GM19438 (cell line): ENCODE data around the gene EPN2.

Experiments
- ATAC-seq: cut with Tn5 transposase; IDR thresholded peaks from one replicate; pipeline ENCODE4 v1.9.1; 2021; ENCODE audit warnings: low read depth; ENCODE audit not compliant: unreplicated experiment

The EPN2 gene

GRCh38 chr17:19307521-19307920 lies 70.4 kb downstream of the EPN2 start:
- ATAC-seq: no peak

GRCh38 chr17:19308398-19308797 lies 71.2 kb downstream of the EPN2 start:
- ATAC-seq: no peak

DNA sequence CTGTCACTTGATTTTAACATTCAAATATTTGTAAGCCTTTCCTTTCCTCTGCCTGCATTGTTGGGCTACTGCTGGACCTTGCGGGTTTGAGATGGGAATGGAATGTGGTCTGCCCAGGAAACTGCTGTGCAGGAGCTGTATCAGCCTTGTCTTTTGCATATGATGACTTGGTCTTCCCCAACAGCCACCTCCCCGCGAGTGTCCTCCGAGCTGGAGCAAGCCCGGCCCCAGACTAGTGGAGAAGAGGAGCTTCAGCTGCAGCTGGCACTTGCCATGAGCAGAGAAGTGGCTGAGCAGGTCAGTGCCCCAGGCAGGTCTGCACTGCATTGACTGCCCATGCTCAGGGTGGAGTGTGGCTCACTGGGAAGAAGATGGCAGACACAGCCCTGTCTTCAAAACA lies 72.5 kb downstream of the EPN2 start:
- ATAC-seq: no peak

DNA sequence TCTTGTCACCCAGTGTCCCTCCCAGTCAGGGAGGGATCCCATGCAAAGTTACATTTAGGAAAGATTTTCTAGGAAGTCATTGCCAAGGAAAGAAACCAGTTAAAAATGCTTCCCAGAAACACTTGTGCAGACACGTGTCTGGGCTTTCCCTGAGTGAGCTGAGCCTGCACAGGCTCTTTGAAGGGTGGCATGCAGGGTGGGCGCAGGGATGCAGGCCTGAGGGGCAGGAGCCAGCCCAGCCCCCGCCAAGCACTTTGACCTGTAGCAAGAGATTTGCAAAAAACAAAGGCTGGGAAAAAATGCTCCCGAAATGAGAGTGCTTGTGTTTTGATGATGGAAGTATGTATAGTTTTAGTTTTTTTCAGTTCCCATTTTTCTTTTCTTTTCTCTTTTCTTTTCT lies 73.0 kb downstream of the EPN2 start:
- ATAC-seq: no peak

- ATAC-seq: no peak
Measured at GRCh38 chr17:19311016-19311415, 73.8 kb downstream of the EPN2 start.

DNA sequence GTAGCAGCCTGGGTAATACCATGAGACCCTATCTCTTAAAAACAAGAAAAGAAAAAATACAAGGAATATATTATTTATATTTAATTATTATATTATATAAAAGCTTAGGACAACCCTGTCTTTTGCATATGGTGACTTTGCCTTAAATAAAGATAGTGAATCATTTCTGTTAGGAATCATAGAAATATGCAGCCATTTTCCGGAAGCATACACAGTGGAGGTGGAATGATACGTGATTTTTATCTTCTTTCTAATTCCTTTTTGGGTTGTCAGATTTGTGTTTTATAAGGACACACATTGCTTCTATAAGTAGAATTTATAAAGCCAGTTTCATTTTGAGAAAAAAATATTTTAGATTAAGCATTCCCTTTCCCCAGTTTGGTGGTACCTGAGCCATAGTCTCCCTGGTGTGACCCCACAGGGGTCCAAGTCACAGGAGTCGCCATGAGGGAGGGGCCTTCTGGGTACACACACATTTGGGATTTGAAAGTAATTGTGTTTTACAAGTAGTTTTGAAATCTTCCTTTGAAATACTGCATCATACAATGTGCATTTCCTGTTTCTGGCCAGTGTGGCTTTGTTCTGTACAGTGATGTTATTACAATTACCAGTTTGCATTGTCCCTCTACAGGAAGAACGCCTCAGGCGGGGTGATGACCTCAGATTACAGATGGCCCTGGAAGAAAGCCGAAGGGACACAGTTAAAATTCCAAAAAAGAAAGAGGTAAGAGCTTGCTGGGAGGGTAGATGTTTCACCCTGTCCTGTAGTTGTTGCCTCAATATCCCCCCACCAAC lies 74.5 kb downstream of the EPN2 start:
- ATAC-seq: no peak

DNA sequence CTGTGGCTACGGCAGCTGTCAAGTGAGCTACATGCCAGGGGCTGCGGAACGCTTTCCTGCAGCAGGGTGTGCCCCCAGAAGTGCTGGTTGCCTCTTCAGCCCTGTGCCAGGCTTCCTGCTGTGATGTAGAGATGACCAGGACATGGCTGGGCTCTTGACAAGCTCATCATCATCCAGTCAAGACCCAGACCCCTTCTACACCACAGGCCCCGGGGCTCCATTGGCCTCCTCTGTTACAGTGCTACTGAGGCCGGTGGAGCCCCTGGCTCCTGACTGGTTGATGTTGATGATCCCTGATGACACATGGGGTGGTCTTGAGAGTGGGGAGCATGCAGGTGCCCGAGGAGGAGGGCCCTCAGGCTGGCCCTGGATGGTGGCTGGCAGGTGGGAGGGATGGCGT lies 75.2 kb downstream of the EPN2 start:
- no peak for ATAC-seq

DNA sequence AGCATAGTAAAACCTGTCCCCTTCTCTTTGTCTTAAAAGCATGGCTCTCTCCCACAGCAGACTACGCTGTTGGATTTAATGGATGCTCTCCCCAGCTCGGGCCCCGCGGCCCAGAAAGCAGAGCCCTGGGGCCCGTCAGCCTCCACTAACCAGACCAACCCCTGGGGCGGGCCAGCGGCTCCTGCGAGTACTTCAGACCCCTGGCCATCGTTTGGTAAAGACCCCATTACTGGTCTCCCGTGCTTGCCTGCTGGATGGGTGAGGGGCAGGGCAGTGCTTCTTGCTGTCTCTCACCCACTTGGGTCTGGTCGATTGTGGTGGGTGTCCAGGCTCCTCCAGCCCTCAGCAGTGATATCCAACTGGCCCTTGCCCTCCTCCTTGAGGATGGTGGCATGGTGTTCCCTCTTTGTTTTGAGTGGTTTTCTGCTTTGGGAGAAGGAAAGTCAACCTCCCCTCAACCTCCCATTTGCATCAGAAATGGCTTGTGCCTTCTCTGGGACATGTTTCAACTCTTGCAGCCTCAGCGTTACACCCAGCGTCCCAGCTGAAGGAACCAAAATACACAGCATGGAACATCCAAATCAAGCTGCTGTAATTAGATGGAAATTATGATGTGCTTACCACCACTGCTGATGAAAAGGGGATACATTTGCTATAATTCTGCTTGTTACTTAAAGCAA lies 76.0 kb downstream of the EPN2 start:
- ATAC-seq: no peak

GRCh38 chr17:19313746-19314651 lies 76.8 kb downstream of the EPN2 start:
- no peak for ATAC-seq

DNA sequence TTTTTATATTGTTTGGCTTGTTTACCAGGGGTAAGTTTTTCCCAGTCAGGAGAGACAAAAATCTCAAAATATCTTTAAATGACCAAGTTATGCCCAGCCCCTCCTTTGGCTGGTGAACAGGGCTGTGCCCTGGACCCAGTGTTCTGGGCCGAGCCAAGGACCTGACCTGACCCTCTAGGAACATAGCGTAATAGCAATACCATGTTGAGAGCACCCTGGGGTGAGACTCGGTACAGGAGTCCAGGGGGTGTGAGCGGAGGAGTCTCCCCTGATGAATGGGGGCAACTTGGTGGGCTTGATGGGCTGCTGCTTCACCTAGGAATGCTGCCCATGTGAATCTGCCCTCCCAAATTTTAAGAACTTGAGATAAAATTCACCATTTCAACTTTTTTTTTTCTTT lies 77.9 kb downstream of the EPN2 start:
- no peak for ATAC-seq

DNA sequence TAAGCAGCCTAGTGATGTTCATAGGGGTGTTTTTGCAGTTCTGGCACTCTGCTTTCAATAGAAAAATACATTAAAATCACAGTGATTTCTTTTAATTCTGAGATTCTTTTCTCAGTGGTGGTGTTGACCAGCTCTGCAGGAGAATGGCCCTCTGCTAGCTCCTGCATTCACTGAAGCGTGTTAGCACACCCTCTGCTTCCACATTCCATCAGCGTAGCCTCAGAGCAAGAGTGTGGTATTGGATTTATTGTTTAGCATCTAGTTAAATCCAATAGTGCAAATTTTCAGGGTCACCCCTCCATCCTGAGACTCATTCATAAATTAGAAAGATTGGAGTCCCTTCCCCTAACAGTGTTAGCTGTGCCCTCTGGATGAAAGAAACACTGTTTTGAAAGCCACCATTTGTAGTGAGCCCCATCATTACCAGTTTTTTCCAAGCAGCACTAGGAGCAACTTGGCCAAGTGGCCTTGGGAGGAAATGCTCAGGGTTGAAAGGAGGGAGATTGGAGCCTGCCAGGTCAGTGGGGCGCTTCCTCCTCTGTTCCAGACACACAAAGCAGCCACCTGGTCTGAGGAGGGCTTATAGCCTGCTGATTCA lies 79.7 kb downstream of the EPN2 start:
- ATAC-seq: no peak

GRCh38 chr17:19317359-19318095 lies 80.4 kb downstream of the EPN2 start:
- ATAC-seq: no peak

DNA sequence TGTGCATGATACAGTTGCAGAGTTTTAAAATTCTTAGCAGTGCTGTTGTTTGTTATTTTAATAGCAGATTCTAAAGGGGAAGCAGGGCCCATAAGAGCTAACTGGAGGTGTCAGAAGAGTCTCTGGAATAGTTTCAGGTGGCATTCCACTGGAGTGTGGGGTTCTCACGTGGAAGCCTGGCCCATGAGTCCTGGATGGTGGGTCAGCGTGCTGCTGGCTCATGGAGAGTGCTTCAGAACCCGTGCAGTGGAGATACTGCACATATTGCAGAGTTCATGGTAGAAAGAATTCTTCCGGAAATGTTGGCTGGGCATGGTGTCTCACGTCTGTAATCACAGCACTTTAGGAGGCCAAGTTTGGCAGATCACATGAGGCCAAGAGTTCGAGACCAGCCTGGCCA lies 81.4 kb downstream of the EPN2 start:
- ATAC-seq: no peak

- ATAC-seq: no peak
Measured at GRCh38 chr17:19319771-19320505, 82.8 kb downstream of the EPN2 start.

DNA sequence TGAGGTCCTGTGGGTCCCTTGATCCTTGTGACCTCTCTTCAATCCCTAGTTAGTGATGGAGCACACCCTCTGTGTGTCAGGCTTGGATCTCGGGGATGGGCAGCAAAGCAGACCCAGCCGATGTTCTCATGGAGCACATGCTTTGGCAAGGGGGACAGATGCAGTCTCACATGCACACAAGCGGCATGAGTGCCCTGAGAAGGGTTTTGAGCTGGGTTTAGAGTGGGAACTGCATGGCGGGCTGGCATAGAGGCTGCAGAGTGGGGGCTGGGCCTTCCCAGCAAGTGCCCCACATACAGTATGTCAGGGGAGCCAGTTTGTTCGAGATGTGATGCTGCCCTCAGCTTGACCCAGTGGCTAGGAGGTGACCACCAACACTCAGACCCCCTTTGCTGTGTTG lies 83.7 kb downstream of the EPN2 start:
- no peak for ATAC-seq

DNA sequence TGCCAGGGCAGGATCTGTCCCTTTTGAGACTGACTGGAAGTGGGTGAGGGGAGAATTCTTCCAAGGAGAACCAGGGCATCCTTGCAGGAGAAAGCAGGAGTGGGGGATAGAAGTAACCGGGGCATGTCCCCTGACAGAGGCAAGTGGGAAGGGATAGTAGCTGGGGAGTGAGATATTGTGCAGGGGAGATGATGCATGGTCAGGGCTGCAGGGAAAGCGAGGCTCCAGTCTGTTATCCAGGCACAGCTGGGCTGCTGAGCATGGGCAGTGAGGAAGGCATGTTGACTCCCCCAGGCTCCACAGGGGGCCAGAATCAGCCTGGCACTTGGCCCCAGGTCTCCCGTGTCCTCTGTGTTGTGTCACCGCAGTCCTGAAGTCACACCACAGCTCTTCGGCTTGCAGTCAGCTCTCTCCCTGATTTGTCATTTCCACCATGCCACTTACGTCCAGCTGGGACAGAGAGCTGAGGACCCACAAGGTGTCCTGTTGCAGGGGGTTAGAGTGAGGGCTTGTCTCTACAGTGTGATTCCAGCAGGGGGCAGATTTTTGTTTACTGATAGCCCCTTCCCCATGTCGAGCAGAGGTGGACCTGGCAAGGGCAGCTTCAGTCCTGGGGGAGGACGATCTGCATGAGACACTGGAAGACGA lies 84.4 kb downstream of the EPN2 start:
- ATAC-seq: no peak

GRCh38 chr17:19322129-19322505 lies 85.0 kb downstream of the EPN2 start:
- no peak for ATAC-seq

GRCh38 chr17:19322861-19323260 lies 85.7 kb downstream of the EPN2 start:
- no peak for ATAC-seq

GRCh38 chr17:19325542-19325941 lies 88.4 kb downstream of the EPN2 start:
- no peak for ATAC-seq
